CD4-positive, alpha-beta T cell (primary cell): ENCODE results near the gene YBX1. TPM values are rescaled to one million over a fixed set of nuclear protein-coding genes. Genes with fewer than 3 reads are reported as not detected.

Experiments used
- ATAC-seq: fragments of 200-7000 bp; cut with Tn5 transposase; one replicate; pipeline ENCODE4 v1.10.0; 2022; ENCODE audit warnings: mild to moderate bottlenecking; ENCODE audit not compliant: poor library complexity
- CTCF ChIA-PET: fragments of 350-600 bp; sonication (Branson Sonifier 250); formaldehyde crosslinking; loops from one replicate; lab custom pipeline; 2021; ENCODE audit warnings: antibody characterized with exemption, inconsistent platforms; lab: Charles Lee
- POLR2A ChIA-PET: fragments of 350-600 bp; sonication (Branson Sonifier 250); formaldehyde crosslinking; loops from one replicate; lab custom pipeline; 2021; ENCODE audit warnings: antibody characterized with exemption, inconsistent platforms; lab: Charles Lee
- DNase-seq, 14 experiments: peaks; one replicate each; pipeline ENCODE4 v3.0.0-alpha.2; 2013 to 2020; ENCODE audit warnings: mixed read lengths in 2 of 14
- H3K27ac ChIP-seq, 2 donors: one replicate each; pipeline versions ENCODE4 v1.5.1 to v1.7.0; 2013; ENCODE audit warnings: low read length in 2 of 2, low read depth in 1 of 2, mild to moderate bottlenecking in 1 of 2
- H3K27me3 ChIP-seq, 2 experiments: 1 replicate in 1 of 2; 2 replicates in 1 of 2; pipeline versions ENCODE4 v1.6.1 to v1.7.0; 2013; ENCODE audit warnings: low read length in 2 of 2, control low read depth in 1 of 2, mild to moderate bottlenecking in 1 of 2, moderate library complexity in 1 of 2; ENCODE audit not compliant: insufficient read depth in 2 of 2, control insufficient read depth in 1 of 2
- H3K36me3 ChIP-seq: one replicate; pipeline ENCODE4 v1.6.1; 2013; ENCODE audit warnings: low read length, control low read depth; ENCODE audit not compliant: insufficient read depth
- H3K4me1 ChIP-seq: one replicate; pipeline ENCODE4 v1.6.1; 2013; ENCODE audit warnings: low read length, control low read depth; ENCODE audit not compliant: insufficient read depth
- H3K4me3 ChIP-seq: one replicate; pipeline ENCODE4 v1.5.1; 2013; ENCODE audit warnings: mild to moderate bottlenecking, low read length, moderate library complexity
- H3K9me3 ChIP-seq, 2 experiments: 1 replicate in 1 of 2; 2 replicates in 1 of 2; pipeline versions ENCODE4 v1.6.1 to v1.7.0; 2013; ENCODE audit warnings: low read length in 2 of 2, mild to moderate bottlenecking in 2 of 2, control low read depth in 1 of 2, moderate library complexity in 1 of 2; ENCODE audit not compliant: control insufficient read depth in 1 of 2, insufficient read depth in 1 of 2
- H3K27ac Mint-ChIP-seq: one replicate; pipeline ENCODE4 v1.8.0; 2020; ENCODE audit warnings: mixed read lengths
- H3K27me3 Mint-ChIP-seq: one replicate; pipeline ENCODE4 v1.8.0; 2021; ENCODE audit warnings: mixed read lengths
- H3K36me3 Mint-ChIP-seq: one replicate; pipeline ENCODE4 v1.8.0; 2021; ENCODE audit warnings: low read depth, mixed read lengths
- H3K4me1 Mint-ChIP-seq: one replicate; pipeline ENCODE4 v1.8.0; 2021; ENCODE audit warnings: low read depth, mixed read lengths
- H3K4me3 Mint-ChIP-seq: one replicate; pipeline ENCODE4 v1.8.0; 2020; ENCODE audit warnings: mild to moderate bottlenecking, mixed read lengths
- H3K9me3 Mint-ChIP-seq: one replicate; pipeline ENCODE4 v1.8.0; 2020; ENCODE audit warnings: mixed read lengths
- CTCF ChIP-seq: fragments of 200-600 bp; IDR thresholded peaks from one replicate; pipeline ENCODE4 v1.8.0; 2022; ENCODE audit warnings: antibody characterized with exemption, mild to moderate bottlenecking
- intact Hi-C, 2 experiments: fragments of 100-400 bp; cut with DNase I in 1 of 2; cut with micrococcal nuclease in 1 of 2; formaldehyde crosslinking; loops; one replicate each; pipeline versions ENCODE4 v1.15.1 to v1.9.0; 2023 to 2025; cut with DNase I, micrococcal nuclease
- total RNA-seq, 174 experiments: library from RNA in 2 of 174; stranded (reverse) in 2 of 174; gene quantifications; one replicate each; pipeline ENCODE4 v1.2.3 and lab custom pipeline; 2021 to 2026

The YBX1 gene
- total RNA-seq, 2 experiments from 2014 or later: 372 to 389 TPM

- ChIA-PET CTCF (interaction anchor here (4.7 kb wide), 1 partner anchor 27 kb away, joined by 21 read pairs; the partner anchor contains the start of gene PPIH), POLR2A (interaction anchor here (1.0 to 5.1 kb wide), 9 partner anchors 8 to 368 kb away, joined by 3 to 171 read pairs (median 7); partner anchors contain the start of genes C1orf50, P3H1, PPCS and PPIH)
- no peak for ATAC-seq
- TF ChIP-seq CTCF: no peak
- H3K4me1 ChIP-seq: peaks cover 53% of the 10 kb centered on the region
- peak in 3 of 14 experiments; percentile 15 to 36 (median 28) for DNase-seq
- H3K27ac ChIP-seq: no peak overlapping the region
- no peaks in the 10 kb centered on the region for H3K9me3 ChIP-seq
- Mint-ChIP-seq H3K27me3 (no peaks in the 10 kb centered on the region), H3K4me1 (peaks cover 72% of the 10 kb centered on the region), H3K27ac (peak overlapping the region; percentile 89), H3K9me3 (no peaks in the 10 kb centered on the region), H3K36me3 (peaks cover 53% of the 10 kb centered on the region), H3K4me3 (peak overlapping the region; percentile 94)
- H3K27me3 ChIP-seq: no peaks in the 10 kb centered on the region
- intact Hi-C loops: loop anchor here (5.0 to 10.0 kb wide), 7 partner anchors 227 to 1319 kb away; partner anchors contain the start of genes FOXJ3 (in 2 of the 2), CFAP57 (in 1 of the 2), EBNA1BP2 (in 1 of the 2) and FOXO6 (in 1 of the 2)
- H3K4me3 ChIP-seq: peak overlapping the region; percentile 69
- peaks cover 25% of the 10 kb centered on the region for H3K36me3 ChIP-seq
These were observed 1.9 kb downstream of the YBX1 start for GRCh38 chr1:42684139-42684538.

GRCh38 chr1:42686418-42686817, 4.2 kb downstream of the YBX1 start:
- ChIA-PET CTCF (no interaction called here), POLR2A (no interaction called here)
- no peak overlapping the region for H3K4me3 ChIP-seq
- Mint-ChIP-seq H3K4me1 (peaks cover 88% of the 10 kb centered on the region), H3K9me3 (no peaks in the 10 kb centered on the region), H3K27me3 (no peaks in the 10 kb centered on the region), H3K27ac (peak overlapping the region; percentile 71), H3K36me3 (peaks cover 61% of the 10 kb centered on the region), H3K4me3 (peak overlapping the region; percentile 49)
- intact Hi-C loops: loop anchor here in 1 of 2 experiments (10.0 kb wide), 2 partner anchors 652 to 1322 kb away; partner anchors contain the start of gene FOXO6
- no peaks in the 10 kb centered on the region for H3K9me3 ChIP-seq
- H3K36me3 ChIP-seq: peaks cover 26% of the 10 kb centered on the region
- ATAC-seq (no peak), DNase-seq (no peak)
- H3K4me1 ChIP-seq: peaks cover 52% of the 10 kb centered on the region
- no peaks in the 10 kb centered on the region for H3K27me3 ChIP-seq
- TF ChIP-seq CTCF: no peak
- H3K27ac ChIP-seq: no peak overlapping the region

GRCh38 chr1:42689912-42690311, 7.7 kb downstream of the YBX1 start:
- no peak overlapping the region for H3K4me3 ChIP-seq
- CTCF ChIA-PET: interaction anchor here (0.8 kb wide), 1 partner anchor 23 kb away, joined by 3 read pairs; no protein-coding TSS in a partner anchor
- intact Hi-C loops: loop anchor here in 1 of 2 experiments (10.0 kb wide), 3 partner anchors 45 to 1325 kb away; partner anchors contain the start of gene FOXO6
- no peak for TF ChIP-seq CTCF
- Mint-ChIP-seq H3K9me3 (no peaks in the 10 kb centered on the region), H3K27me3 (no peaks in the 10 kb centered on the region), H3K27ac (peak overlapping the region; percentile 52), H3K4me3 (no peak overlapping the region), H3K4me1 (peaks cover 97% of the 10 kb centered on the region), H3K36me3 (peaks cover 59% of the 10 kb centered on the region)
- POLR2A ChIA-PET: interaction anchor here (1.0 to 4.7 kb wide), 3 partner anchors 8 to 77 kb away, joined by 3 to 37 read pairs (median 3); partner anchors contain the start of genes C1orf50, P3H1 and YBX1
- H3K27ac ChIP-seq: no peak overlapping the region
- DNase-seq (no peak), ATAC-seq (no peak)
- H3K36me3 ChIP-seq: peaks cover 28% of the 10 kb centered on the region
- H3K4me1 ChIP-seq: peaks cover 47% of the 10 kb centered on the region
- no peaks in the 10 kb centered on the region for H3K9me3 ChIP-seq
- no peaks in the 10 kb centered on the region for H3K27me3 ChIP-seq
